Esophagus (tissue), 2 donors: ENCODE measurements around the gene PBX4. TPM values are rescaled to one million over a fixed set of nuclear protein-coding genes. Genes with fewer than 3 reads are reported as not detected.

Experiments
- H3K27ac ChIP-seq, 2 donors: one replicate each; pipeline ENCODE4 v1.5.1; 2013; ENCODE audit warnings: low read depth in 2 of 2, mild to moderate bottlenecking in 2 of 2, inconsistent platforms in 1 of 2, low read length in 1 of 2, moderate library complexity in 1 of 2
- H3K27me3 ChIP-seq, 2 donors: one replicate each; pipeline ENCODE4 v1.6.1; 2013; ENCODE audit warnings: low read length in 2 of 2, control low read depth in 1 of 2, mild to moderate bottlenecking in 1 of 2; ENCODE audit not compliant: insufficient read depth in 2 of 2, control insufficient read depth in 1 of 2
- H3K36me3 ChIP-seq, 2 donors: one replicate each; pipeline ENCODE4 v1.6.1; 2013; ENCODE audit warnings: low read length in 1 of 2; ENCODE audit not compliant: control insufficient read depth in 2 of 2, insufficient read depth in 2 of 2
- H3K4me1 ChIP-seq, 2 donors: one replicate each; pipeline ENCODE4 v1.6.1; 2013; ENCODE audit warnings: low read length in 1 of 2; ENCODE audit not compliant: control insufficient read depth in 2 of 2, insufficient read depth in 2 of 2
- H3K4me3 ChIP-seq, 2 donors: one replicate each; pipeline ENCODE4 v1.5.1; 2013; ENCODE audit warnings: low read length in 2 of 2, mild to moderate bottlenecking in 2 of 2, low read depth in 1 of 2, moderate library complexity in 1 of 2
- H3K9me3 ChIP-seq, 2 donors: one replicate each; pipeline ENCODE4 v1.6.1; 2013; ENCODE audit warnings: mild to moderate bottlenecking in 2 of 2, low read depth in 1 of 2, low read length in 1 of 2, moderate library complexity in 1 of 2; ENCODE audit not compliant: control insufficient read depth in 2 of 2, insufficient read depth in 1 of 2
- WGBS, 2 donors: extraction: QIAGEN DNeasy Blood & Tissue Kit; methylation state at CpG; one replicate each; pipeline ENCODE4 v1.1.7; 2013; 5-methylcytosine and 5-hydroxymethylcytosine counted together
- polyA plus RNA-seq, 2 donors: library from polyadenylated mRNA; stranded (reverse); fragments of 200-250 nt; gene quantifications; one replicate each; pipeline ENCODE4 v1.2.3, GENCODE V29; 2013
- donor health status: healthy with polysubstance abuse.
- donor health status: Bipolar disorder and iron deficiency.

Gene PBX4
- polyA plus RNA-seq, 2 donors: 1.4 to 3.9 TPM

- Histone ChIP-seq H3K4me1 (peaks cover 2% of the 10 kb centered on the region in 2 donors), H3K9me3 (peaks cover 0 to 1% of the 10 kb centered on the region in 2 donors), H3K36me3 (peaks cover 0 to 14% of the 10 kb centered on the region in 2 donors), H3K27me3 (no peaks in the 10 kb centered on the region), H3K4me3 (no peak overlapping the region), H3K27ac (no peak overlapping the region)
- 80 to 81% methylated on average over 4 of the region's 4 CpGs for WGBS, 2 donors
Observed at GRCh38 chr19:19530889-19531288, 87.6 kb downstream of the PBX4 start.

- peaks cover 0 to 1% of the 10 kb centered on the region in 2 donors for H3K9me3 ChIP-seq
- 54 to 60% methylated on average over 9 of the region's 9 CpGs for WGBS, 2 donors
- H3K4me3 ChIP-seq: no peak overlapping the region
Observed at GRCh38 chr19:19530423-19530804, 88.1 kb downstream of the PBX4 start.

GRCh38 chr19:19529783-19530422 lies 88.6 kb downstream of the PBX4 start:
- H3K27me3 ChIP-seq: no peaks in the 10 kb centered on the region
- peaks cover 2% of the 10 kb centered on the region in 2 donors for H3K4me1 ChIP-seq
- peaks cover 0 to 16% of the 10 kb centered on the region in 2 donors for H3K36me3 ChIP-seq
- H3K4me3 ChIP-seq: no peak overlapping the region
- H3K9me3 ChIP-seq: no peaks in the 10 kb centered on the region
- no peak overlapping the region for H3K27ac ChIP-seq
- 70 to 73% methylated on average over 11 of the region's 11 CpGs for WGBS, 2 donors

More at GRCh38 chr19:19530423-19530804, 88.1 kb downstream of the PBX4 start:
- peaks cover 2% of the 10 kb centered on the region in 2 donors for H3K4me1 ChIP-seq
- H3K27ac ChIP-seq: no peak overlapping the region
- peaks cover 0 to 16% of the 10 kb centered on the region in 2 donors for H3K36me3 ChIP-seq
- H3K27me3 ChIP-seq: no peaks in the 10 kb centered on the region

GRCh38 chr19:19528721-19529490 lies 89.6 kb downstream of the PBX4 start, which contains the start of gene YJEFN3:
Gene YJEFN3 (plus strand): TSS chr19:19528911. CDS start chr19:19528933, 22 bp downstream.
- H3K4me3 ChIP-seq: no peak within 1 kb of the TSS
- H3K27ac ChIP-seq: no peak within 1 kb of the TSS
- 60 to 65% methylated on average over 48 to 50 of the region's 50 CpGs for WGBS, 2 donors
- peaks cover 0 to 16% of the 10 kb centered on the region in 2 donors for H3K36me3 ChIP-seq
- peaks cover 2% of the 10 kb centered on the region in 2 donors for H3K4me1 ChIP-seq
- H3K27me3 ChIP-seq: no peaks in the 10 kb centered on the region
- no peaks in the 10 kb centered on the region for H3K9me3 ChIP-seq

- H3K9me3 ChIP-seq: no peaks in the 10 kb centered on the region
- H3K36me3 ChIP-seq: peaks cover 0 to 16% of the 10 kb centered on the region in 2 donors
- 92% methylated on average over 26 to 27 of the region's 27 CpGs for WGBS, 2 donors
- H3K4me3 ChIP-seq: no peak overlapping the region
- H3K27me3 ChIP-seq: no peaks in the 10 kb centered on the region
- peaks cover 2% of the 10 kb centered on the region in 2 donors for H3K4me1 ChIP-seq
- no peak overlapping the region for H3K27ac ChIP-seq
Observed at GRCh38 chr19:19527674-19528625, 90.5 kb downstream of the PBX4 start.

GRCh38 chr19:19527371-19527656 lies 91.2 kb downstream of the PBX4 start:
- H3K4me1 ChIP-seq: peaks cover 0 to 2% of the 10 kb centered on the region in 2 donors
- WGBS, 2 donors: 94% methylated on average over 9 of the region's 9 CpGs

GRCh38 chr19:19526581-19527370 lies 91.7 kb downstream of the PBX4 start:
- no peaks in the 10 kb centered on the region for H3K4me1 ChIP-seq
- H3K4me3 ChIP-seq: no peak overlapping the region
- H3K27ac ChIP-seq: no peak overlapping the region
- H3K27me3 ChIP-seq: no peaks in the 10 kb centered on the region
- no peaks in the 10 kb centered on the region for H3K9me3 ChIP-seq
- H3K36me3 ChIP-seq: peaks cover 0 to 16% of the 10 kb centered on the region in 2 donors
- 82 to 84% methylated on average over 28 of the region's 28 CpGs for WGBS, 2 donors

More at GRCh38 chr19:19527371-19527656, 91.2 kb downstream of the PBX4 start:
- H3K27ac ChIP-seq: no peak overlapping the region
- peaks cover 0 to 16% of the 10 kb centered on the region in 2 donors for H3K36me3 ChIP-seq
- H3K9me3 ChIP-seq: no peaks in the 10 kb centered on the region
- no peaks in the 10 kb centered on the region for H3K27me3 ChIP-seq
- H3K4me3 ChIP-seq: no peak overlapping the region

- 90 to 91% methylated on average over 23 of the region's 23 CpGs for WGBS, 2 donors
- Histone ChIP-seq H3K9me3 (no peaks in the 10 kb centered on the region), H3K4me1 (no peaks in the 10 kb centered on the region), H3K27me3 (no peaks in the 10 kb centered on the region), H3K36me3 (peaks cover 0 to 16% of the 10 kb centered on the region in 2 donors), H3K27ac (no peak overlapping the region), H3K4me3 (no peak overlapping the region)
Observed at GRCh38 chr19:19525611-19526380, 92.7 kb downstream of the PBX4 start.
